AG10803 (cell line): Measurements from ENCODE around the gene TBC1D25.
"Not testable (repeated sequence)": the region's sequence is repeated elsewhere in the genome, so short reads cannot be mapped to it uniquely, and the experiment has no call there.

Experiments used
- DNase-seq: peaks from one replicate; pipeline ENCODE4 v3.0.0; 2010; ENCODE audit warnings: low read depth
- H3K4me3 ChIP-seq: 2 replicates; pipeline ENCODE4 v1.5.1; 2011; ENCODE audit warnings: mild to moderate bottlenecking, low read length, control low read depth
- TF ChIP-seq, protein P1 (sequence below): conservative IDR thresholded peaks from 2 replicates; pipeline ENCODE4 v1.5.1; 2011; ENCODE audit warnings: mild to moderate bottlenecking, low read length, control low read depth, inconsistent platforms

TBC1D25 gene

DNA sequence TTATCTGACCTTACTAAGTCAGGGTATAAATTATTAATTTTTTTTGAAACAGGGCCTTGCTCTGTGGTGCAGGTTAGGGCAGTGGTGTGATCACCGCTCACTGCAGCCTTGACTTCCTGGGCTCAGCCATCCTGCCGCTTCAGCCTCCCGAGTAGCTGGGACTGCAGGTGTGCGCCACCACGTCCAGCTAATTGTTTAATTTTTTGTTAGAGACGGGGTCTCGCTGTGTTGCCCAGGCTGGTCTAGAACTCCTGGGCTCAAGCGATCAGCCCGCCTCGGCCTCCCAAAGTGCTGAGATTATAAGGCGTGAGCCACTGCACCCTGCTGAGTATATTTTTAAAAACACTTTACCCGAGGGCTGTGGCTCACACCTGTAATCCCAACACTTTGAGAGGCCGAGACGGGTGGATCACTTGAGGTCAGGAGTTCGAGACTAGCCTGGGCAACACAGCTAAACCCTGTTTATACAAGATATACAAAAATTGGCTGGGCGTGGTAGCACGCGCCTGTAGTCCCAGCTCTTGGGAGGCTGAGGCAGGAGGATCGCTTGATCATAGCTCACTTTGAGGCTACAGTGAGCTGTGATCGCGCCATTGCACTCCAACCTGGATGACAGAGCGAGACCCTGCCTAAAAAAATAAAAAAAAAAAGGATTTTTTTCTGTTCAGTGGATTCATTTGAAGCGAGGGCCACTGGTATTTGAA lies 721 bp upstream of the TBC1D25 start:
- peak overlapping the region; percentile 82 for H3K4me3 ChIP-seq
- TF ChIP-seq, protein P1, sequence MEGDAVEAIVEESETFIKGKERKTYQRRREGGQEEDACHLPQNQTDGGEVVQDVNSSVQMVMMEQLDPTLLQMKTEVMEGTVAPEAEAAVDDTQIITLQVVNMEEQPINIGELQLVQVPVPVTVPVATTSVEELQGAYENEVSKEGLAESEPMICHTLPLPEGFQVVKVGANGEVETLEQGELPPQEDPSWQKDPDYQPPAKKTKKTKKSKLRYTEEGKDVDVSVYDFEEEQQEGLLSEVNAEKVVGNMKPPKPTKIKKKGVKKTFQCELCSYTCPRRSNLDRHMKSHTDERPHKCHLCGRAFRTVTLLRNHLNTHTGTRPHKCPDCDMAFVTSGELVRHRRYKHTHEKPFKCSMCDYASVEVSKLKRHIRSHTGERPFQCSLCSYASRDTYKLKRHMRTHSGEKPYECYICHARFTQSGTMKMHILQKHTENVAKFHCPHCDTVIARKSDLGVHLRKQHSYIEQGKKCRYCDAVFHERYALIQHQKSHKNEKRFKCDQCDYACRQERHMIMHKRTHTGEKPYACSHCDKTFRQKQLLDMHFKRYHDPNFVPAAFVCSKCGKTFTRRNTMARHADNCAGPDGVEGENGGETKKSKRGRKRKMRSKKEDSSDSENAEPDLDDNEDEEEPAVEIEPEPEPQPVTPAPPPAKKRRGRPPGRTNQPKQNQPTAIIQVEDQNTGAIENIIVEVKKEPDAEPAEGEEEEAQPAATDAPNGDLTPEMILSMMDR = no peak
- DNase-seq = no peak

DNA sequence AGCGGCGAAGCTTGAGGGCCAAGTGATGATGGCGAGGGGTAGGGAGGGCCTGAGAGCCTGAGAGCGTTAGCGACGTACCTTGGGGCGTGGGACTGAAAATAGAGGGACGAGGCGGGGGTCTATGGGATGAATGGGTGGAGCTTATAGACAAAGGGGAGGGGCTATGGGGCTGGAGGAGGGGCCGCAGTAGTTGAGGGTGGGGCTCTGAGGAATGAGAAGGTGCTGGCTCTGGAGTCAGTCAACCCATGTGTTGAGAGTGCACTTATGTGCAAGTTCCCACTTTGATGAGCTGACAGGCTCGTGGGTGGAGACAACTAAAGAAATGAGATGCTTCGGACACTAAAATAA lies 488 bp downstream of the TBC1D25 start:
- TF ChIP-seq, protein P1 = no peak
- DNase-seq = peak; percentile 34
- H3K4me3 ChIP-seq = peak overlapping the region; percentile 82

DNA sequence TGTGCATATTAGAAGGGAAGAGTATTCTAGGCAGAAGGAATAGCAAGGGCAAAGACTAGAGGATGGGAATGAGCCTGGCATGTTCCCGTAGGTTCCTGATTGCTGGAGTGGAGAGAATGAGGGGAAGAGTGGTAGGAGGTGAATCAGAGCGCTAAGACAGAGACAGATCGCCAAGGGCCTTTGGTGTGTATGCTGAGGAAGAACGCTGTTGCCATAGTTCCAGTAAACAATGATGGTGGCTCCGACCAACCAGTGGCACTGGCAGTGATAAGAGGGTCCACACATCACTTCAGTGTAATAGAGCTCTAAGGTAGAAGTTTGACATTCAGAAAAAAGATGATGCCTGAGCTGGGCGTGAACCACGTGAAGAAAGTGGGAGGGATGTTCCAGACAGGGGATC lies 966 bp downstream of the TBC1D25 start:
- H3K4me3 ChIP-seq = peak overlapping the region; percentile 82
- DNase-seq = no peak
- TF ChIP-seq, protein P1 = no peak

DNA sequence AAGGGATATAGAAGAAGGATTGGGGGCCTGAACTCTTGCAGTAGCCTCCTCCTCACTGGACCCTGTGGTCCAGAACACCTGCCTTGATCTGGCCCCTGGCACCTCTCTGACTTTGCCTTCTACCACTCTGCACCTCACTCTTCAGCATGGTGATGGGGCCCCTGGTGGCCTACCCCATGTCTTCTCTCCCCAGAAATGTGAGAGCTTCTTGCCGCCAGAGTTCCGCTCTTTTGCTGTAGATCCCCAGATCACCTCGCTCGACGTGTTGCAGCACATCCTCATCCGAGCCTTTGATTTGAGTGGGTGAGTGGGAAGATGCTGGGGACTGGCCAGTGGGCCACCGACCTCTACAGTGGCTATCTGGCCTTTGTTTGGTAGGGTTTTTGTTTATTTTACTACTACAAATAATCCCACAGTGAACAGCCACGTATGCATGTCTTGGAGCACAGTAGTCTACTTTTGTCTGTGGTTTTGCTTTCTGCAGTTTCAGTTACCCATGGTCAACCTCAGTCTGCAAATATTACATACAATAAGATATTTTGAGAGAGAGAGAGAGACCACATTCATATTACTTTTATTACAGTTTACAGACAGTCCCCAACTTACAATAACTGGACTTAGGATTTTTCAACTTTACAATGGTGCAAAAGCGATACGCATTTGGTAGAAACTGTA lies 1.8 kb downstream of the TBC1D25 start:
- TF ChIP-seq, protein P1 = no peak
- no peak for DNase-seq
- H3K4me3 ChIP-seq = no peak overlapping the region

DNA sequence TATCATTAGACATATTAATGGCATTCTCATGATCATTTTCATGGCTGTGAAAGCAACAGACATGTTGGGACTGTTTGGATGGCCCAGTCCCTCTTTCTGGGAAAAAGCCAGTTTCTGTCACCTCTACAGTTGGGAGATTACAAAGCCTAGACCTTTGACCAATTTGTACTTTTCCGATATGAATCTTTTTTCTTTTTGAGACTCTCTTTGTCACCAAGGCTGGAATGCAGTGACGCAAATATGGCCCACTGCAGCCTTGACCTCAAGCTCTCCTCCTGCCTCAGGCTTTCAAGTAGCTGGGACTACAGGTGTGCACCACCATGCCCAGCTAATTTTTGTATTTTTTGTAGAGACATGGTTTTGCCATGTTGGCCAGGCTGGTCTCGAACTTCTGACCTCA lies 9.4 kb downstream of the TBC1D25 start:
- TF ChIP-seq, protein P1 = no peak
- DNase-seq = no peak
- no peak overlapping the region for H3K4me3 ChIP-seq

DNA sequence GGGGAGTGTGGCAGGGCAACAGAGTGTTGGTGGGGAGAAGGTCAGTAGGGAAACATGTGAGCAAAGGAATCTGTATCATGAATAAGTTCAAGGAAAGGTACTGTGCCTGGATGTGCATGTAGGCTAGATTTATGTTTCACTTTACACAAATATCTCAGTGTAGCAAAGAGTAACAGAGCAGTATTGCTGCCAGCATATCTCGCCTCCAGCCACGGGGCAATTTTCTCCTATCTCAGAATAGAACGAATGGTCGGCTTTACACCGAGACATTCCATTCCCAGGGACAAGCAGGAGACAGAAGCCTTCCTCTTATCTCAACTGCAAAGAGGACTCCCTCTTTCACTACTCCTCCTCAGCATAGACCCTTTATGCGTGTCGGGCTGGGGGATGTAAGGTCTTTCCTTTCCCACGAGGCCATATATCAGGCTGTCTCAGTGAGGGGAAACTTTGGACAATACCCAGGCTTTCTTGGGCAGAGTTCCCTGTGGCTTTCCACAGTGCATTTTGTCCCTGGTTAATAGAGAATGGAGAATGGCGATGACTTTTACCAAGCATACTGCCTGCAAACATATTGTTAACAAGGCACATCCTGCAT lies 16.3 kb downstream of the TBC1D25 start:
- not testable (repeated sequence) for DNase-seq, H3K4me3 ChIP-seq

DNA sequence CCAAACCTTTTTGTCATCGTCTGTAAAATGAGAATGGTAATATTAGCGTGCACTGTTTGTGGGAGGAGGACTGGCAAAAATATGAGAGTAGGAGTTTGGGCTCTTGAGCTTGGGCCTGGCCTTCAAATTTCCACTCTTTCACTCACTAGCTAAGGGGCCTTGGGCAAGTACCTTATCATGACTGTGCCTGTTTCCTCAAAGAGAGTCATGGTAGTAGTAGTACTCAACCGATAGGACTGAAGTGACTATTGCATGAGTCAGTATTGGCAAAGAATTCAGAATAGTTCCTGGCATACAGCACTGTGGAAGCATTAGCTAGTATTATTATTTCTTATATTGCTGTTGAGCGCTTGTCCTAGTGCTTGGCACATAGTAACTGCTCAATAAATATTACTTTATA lies 18.8 kb downstream of the TBC1D25 start:
- DNase-seq = peak; percentile 76
- H3K4me3 ChIP-seq = no peak overlapping the region
- TF ChIP-seq, protein P1 = no peak
